ENCODE data around the gene SEPTIN1.

Gene SEPTIN1

GRCh38 chr16:30374538-30374937 is 7.8 kb downstream of the SEPTIN1 start, which contains the start of gene MYL11:
MYL11 (plus strand) TSS chr16:30374802; CDS start chr16:30374858, 56 bp downstream.
- Histone ChIP-seq H3K18ac (ENCODE audit: low read length) (no peak within 1 kb of the TSS), H2BK120ac (ENCODE audit: insufficient read depth, low read length, poor library complexity) (no peak within 1 kb of the TSS), H3K4me1 (ENCODE audit: control insufficient read depth in 1 of 2, insufficient read depth in 2 of 2, low read length in 2 of 2) (peaks cover 10 to 21% of the 10 kb centered on the region in 2 experiments), H2BK5ac (ENCODE audit: low read depth, low read length, poor library complexity) (no peak within 1 kb of the TSS), H3K27me3 (ENCODE audit: insufficient read depth, low read length) (no peaks in the 10 kb centered on the region), H3K36me3 (ENCODE audit: control insufficient read depth in 1 of 2, insufficient read depth in 2 of 2, low read length in 2 of 2) (no peaks in the 10 kb centered on the region), H2AFZ (ENCODE audit: insufficient read depth, low read length, poor library complexity) (no peak within 1 kb of the TSS), H4K91ac (ENCODE audit: low read depth, low read length) (no peak within 1 kb of the TSS), H4K12ac (ENCODE audit: low read depth, low read length) (no peak within 1 kb of the TSS), H3K14ac (ENCODE audit: low read length) (no peak within 1 kb of the TSS), H3K9me3 (ENCODE audit: insufficient read depth, low read depth, low read length) (no peaks in the 10 kb centered on the region), H3K79me1 (ENCODE audit: low read length) (peaks cover 27% of the 10 kb centered on the region), H3K27ac (ENCODE audit: low read depth, low read length) (no peak within 1 kb of the TSS), H3K9ac (ENCODE audit: low read length) (no peak within 1 kb of the TSS), H3K4ac (ENCODE audit: low read depth, low read length) (no peak within 1 kb of the TSS), H2BK12ac (ENCODE audit: low read length) (no peak within 1 kb of the TSS), H3K79me2 (ENCODE audit: control insufficient read depth, insufficient read depth, low read length, poor library complexity) (peaks cover 16% of the 10 kb centered on the region), H3K4me2 (ENCODE audit: low read length) (no peak within 1 kb of the TSS), H3K4me3 (ENCODE audit: low read depth, low read length) (no peak within 1 kb of the TSS), H4K8ac (ENCODE audit: low read depth, low read length) (no peak within 1 kb of the TSS), H2AK5ac (ENCODE audit: low read length) (peak within 1 kb of the TSS; percentile 24), H3K23ac (ENCODE audit: low read length) (no peak within 1 kb of the TSS)
- no CpG with 5 or more reads among the region's 6 CpGs for WGBS (ENCODE audit: extremely low coverage, insufficient coverage, insufficient read length)
- no peak for DNase-seq

GRCh38 chr16:30372725-30373124 is 9.6 kb downstream of the SEPTIN1 start:
- peaks cover 17% of the 10 kb centered on the region for H3K79me1 ChIP-seq (ENCODE audit: low read length)
- H2BK5ac ChIP-seq (ENCODE audit: low read depth, low read length, poor library complexity): no peak overlapping the region
- peaks cover 22% of the 10 kb centered on the region for H3K79me2 ChIP-seq (ENCODE audit: control insufficient read depth, insufficient read depth, low read length, poor library complexity)
- no peak overlapping the region for H4K12ac ChIP-seq (ENCODE audit: low read depth, low read length)
- H3K23ac ChIP-seq (ENCODE audit: low read length): no peak overlapping the region
- no peak overlapping the region for H3K4me2 ChIP-seq (ENCODE audit: low read length)
- no peak overlapping the region for H3K9ac ChIP-seq (ENCODE audit: low read length)
- H3K4me1 ChIP-seq (ENCODE audit: control insufficient read depth in 1 of 2, insufficient read depth in 2 of 2, low read length in 2 of 2): peaks cover 21 to 33% of the 10 kb centered on the region in 2 experiments
- no peak overlapping the region for H3K4ac ChIP-seq (ENCODE audit: low read depth, low read length)
- no peak overlapping the region for H4K8ac ChIP-seq (ENCODE audit: low read depth, low read length)
- H2AFZ ChIP-seq (ENCODE audit: insufficient read depth, low read length, poor library complexity): no peak overlapping the region
- H3K36me3 ChIP-seq (ENCODE audit: control insufficient read depth in 1 of 2, insufficient read depth in 2 of 2, low read length in 2 of 2): peaks cover 0 to under 1% of the 10 kb centered on the region in 2 experiments
- H4K91ac ChIP-seq (ENCODE audit: low read depth, low read length): no peak overlapping the region
- H2BK12ac ChIP-seq (ENCODE audit: low read length): peak overlapping the region; percentile 47
- H2AK5ac ChIP-seq (ENCODE audit: low read length): no peak overlapping the region
- H3K18ac ChIP-seq (ENCODE audit: low read length): no peak overlapping the region
- no peak overlapping the region for H3K4me3 ChIP-seq (ENCODE audit: low read depth, low read length)
- H3K14ac ChIP-seq (ENCODE audit: low read length): no peak overlapping the region
- H3K9me3 ChIP-seq (ENCODE audit: insufficient read depth, low read depth, low read length): no peaks in the 10 kb centered on the region
- no peaks in the 10 kb centered on the region for H3K27me3 ChIP-seq (ENCODE audit: insufficient read depth, low read length)
- no peak overlapping the region for H3K27ac ChIP-seq (ENCODE audit: low read depth, low read length)
- no peak overlapping the region for H2BK120ac ChIP-seq (ENCODE audit: insufficient read depth, low read length, poor library complexity)
- no CpG with 5 or more reads among the region's 5 CpGs for WGBS (ENCODE audit: extremely low coverage, insufficient coverage, insufficient read length)
- DNase-seq: no peak

- Histone ChIP-seq H4K12ac (ENCODE audit: low read depth, low read length) (no peak overlapping the region), H3K9ac (ENCODE audit: low read length) (peak overlapping the region; percentile 14), H2AK5ac (ENCODE audit: low read length) (peak overlapping the region; percentile 0), H2BK12ac (ENCODE audit: low read length) (peak overlapping the region; percentile 45), H3K79me1 (ENCODE audit: low read length) (peaks cover 11% of the 10 kb centered on the region), H3K79me2 (ENCODE audit: control insufficient read depth, insufficient read depth, low read length, poor library complexity) (peaks cover 23% of the 10 kb centered on the region), H2AFZ (ENCODE audit: insufficient read depth, low read length, poor library complexity) (no peak overlapping the region), H3K9me3 (ENCODE audit: insufficient read depth, low read depth, low read length) (no peaks in the 10 kb centered on the region), H3K4me1 (ENCODE audit: control insufficient read depth in 1 of 2, insufficient read depth in 2 of 2, low read length in 2 of 2) (peaks cover 22 to 33% of the 10 kb centered on the region in 2 experiments), H3K18ac (ENCODE audit: low read length) (no peak overlapping the region), H4K8ac (ENCODE audit: low read depth, low read length) (peak overlapping the region; percentile 44), H3K4ac (ENCODE audit: low read depth, low read length) (no peak overlapping the region), H3K36me3 (ENCODE audit: control insufficient read depth in 1 of 2, insufficient read depth in 2 of 2, low read length in 2 of 2) (peaks cover 0 to 6% of the 10 kb centered on the region in 2 experiments), H2BK120ac (ENCODE audit: insufficient read depth, low read length, poor library complexity) (no peak overlapping the region), H3K14ac (ENCODE audit: low read length) (no peak overlapping the region), H3K27me3 (ENCODE audit: insufficient read depth, low read length) (no peaks in the 10 kb centered on the region), H3K4me2 (ENCODE audit: low read length) (no peak overlapping the region), H3K4me3 (ENCODE audit: low read depth, low read length) (no peak overlapping the region), H4K91ac (ENCODE audit: low read depth, low read length) (peak overlapping the region; percentile 28), H3K23ac (ENCODE audit: low read length) (no peak overlapping the region), H3K27ac (ENCODE audit: low read depth, low read length) (no peak overlapping the region), H2BK5ac (ENCODE audit: low read depth, low read length, poor library complexity) (no peak overlapping the region)
- no CpG with 5 or more reads among the region's 6 CpGs for WGBS (ENCODE audit: extremely low coverage, insufficient coverage, insufficient read length)
- no peak for DNase-seq
Measured at GRCh38 chr16:30372038-30372712, 10.2 kb downstream of the SEPTIN1 start.

GRCh38 chr16:30371248-30371816 is 11.0 kb downstream of the SEPTIN1 start:
- H3K27ac ChIP-seq (ENCODE audit: low read depth, low read length): peak overlapping the region; percentile 18
- peak overlapping the region; percentile 49 for H4K91ac ChIP-seq (ENCODE audit: low read depth, low read length)
- H3K18ac ChIP-seq (ENCODE audit: low read length): peak overlapping the region; percentile 54
- H4K12ac ChIP-seq (ENCODE audit: low read depth, low read length): peak overlapping the region; percentile 89
- peaks cover 2 to 8% of the 10 kb centered on the region in 2 experiments for H3K36me3 ChIP-seq (ENCODE audit: control insufficient read depth in 1 of 2, insufficient read depth in 2 of 2, low read length in 2 of 2)
- peak overlapping the region; percentile 90 for H2AK5ac ChIP-seq (ENCODE audit: low read length)
- peaks cover 21 to 31% of the 10 kb centered on the region in 2 experiments for H3K4me1 ChIP-seq (ENCODE audit: control insufficient read depth in 1 of 2, insufficient read depth in 2 of 2, low read length in 2 of 2)
- H2BK12ac ChIP-seq (ENCODE audit: low read length): peak overlapping the region; percentile 35
- H3K4me2 ChIP-seq (ENCODE audit: low read length): peak overlapping the region; percentile 85
- H3K14ac ChIP-seq (ENCODE audit: low read length): peak overlapping the region; percentile 68
- peak overlapping the region; percentile 53 for H2BK5ac ChIP-seq (ENCODE audit: low read depth, low read length, poor library complexity)
- no peaks in the 10 kb centered on the region for H3K27me3 ChIP-seq (ENCODE audit: insufficient read depth, low read length)
- H2BK120ac ChIP-seq (ENCODE audit: insufficient read depth, low read length, poor library complexity): peak overlapping the region; percentile 60
- no peak for DNase-seq
- H3K4me3 ChIP-seq (ENCODE audit: low read depth, low read length): peak overlapping the region; percentile 47
- H3K4ac ChIP-seq (ENCODE audit: low read depth, low read length): peak overlapping the region; percentile 43
- H3K23ac ChIP-seq (ENCODE audit: low read length): no peak overlapping the region
- H3K79me1 ChIP-seq (ENCODE audit: low read length): peaks cover 10% of the 10 kb centered on the region
- H3K79me2 ChIP-seq (ENCODE audit: control insufficient read depth, insufficient read depth, low read length, poor library complexity): peaks cover 23% of the 10 kb centered on the region
- H2AFZ ChIP-seq (ENCODE audit: insufficient read depth, low read length, poor library complexity): no peak overlapping the region
- no CpG with 5 or more reads among the region's 11 CpGs for WGBS (ENCODE audit: extremely low coverage, insufficient coverage, insufficient read length)
- peak overlapping the region; percentile 24 for H3K9ac ChIP-seq (ENCODE audit: low read length)
- peak overlapping the region; percentile 91 for H4K8ac ChIP-seq (ENCODE audit: low read depth, low read length)
- H3K9me3 ChIP-seq (ENCODE audit: insufficient read depth, low read depth, low read length): no peaks in the 10 kb centered on the region
